Coronary artery (tissue), 2 donors: ENCODE data around the gene DBF4.
"Not testable (repeated sequence)": the region's sequence is repeated elsewhere in the genome, so short reads cannot be mapped to it uniquely, and the experiment has no call there.

Experiments
- DNase-seq: peaks from one replicate; pipeline ENCODE4 v3.0.0-alpha.2; 2017; ENCODE audit warnings: low spot score
- H3K27ac ChIP-seq, 2 donors: fragments of 200-600 bp; sonication (generic); one replicate each; pipeline ENCODE4 v1.5.1; 2016 to 2019
- H3K4me3 ChIP-seq: fragments of 200-600 bp; sonication (generic); 2 replicates; pipeline ENCODE4 v1.5.1; 2016; ENCODE audit warnings: mild to moderate bottlenecking, moderate library complexity
- TF ChIP-seq, protein P1 (sequence below): fragments of 200-600 bp; sonication (generic); IDR thresholded peaks from one replicate; pipeline ENCODE4 v1.5.1; 2019; ENCODE audit warnings: antibody characterized with exemption

DBF4 gene

GRCh38 chr7:87885018-87885417 is 8.7 kb downstream of the DBF4 start:
- no peak for DNase-seq
- no peak overlapping the region for H3K27ac ChIP-seq
- no peak overlapping the region for H3K4me3 ChIP-seq
- TF ChIP-seq, protein P1, sequence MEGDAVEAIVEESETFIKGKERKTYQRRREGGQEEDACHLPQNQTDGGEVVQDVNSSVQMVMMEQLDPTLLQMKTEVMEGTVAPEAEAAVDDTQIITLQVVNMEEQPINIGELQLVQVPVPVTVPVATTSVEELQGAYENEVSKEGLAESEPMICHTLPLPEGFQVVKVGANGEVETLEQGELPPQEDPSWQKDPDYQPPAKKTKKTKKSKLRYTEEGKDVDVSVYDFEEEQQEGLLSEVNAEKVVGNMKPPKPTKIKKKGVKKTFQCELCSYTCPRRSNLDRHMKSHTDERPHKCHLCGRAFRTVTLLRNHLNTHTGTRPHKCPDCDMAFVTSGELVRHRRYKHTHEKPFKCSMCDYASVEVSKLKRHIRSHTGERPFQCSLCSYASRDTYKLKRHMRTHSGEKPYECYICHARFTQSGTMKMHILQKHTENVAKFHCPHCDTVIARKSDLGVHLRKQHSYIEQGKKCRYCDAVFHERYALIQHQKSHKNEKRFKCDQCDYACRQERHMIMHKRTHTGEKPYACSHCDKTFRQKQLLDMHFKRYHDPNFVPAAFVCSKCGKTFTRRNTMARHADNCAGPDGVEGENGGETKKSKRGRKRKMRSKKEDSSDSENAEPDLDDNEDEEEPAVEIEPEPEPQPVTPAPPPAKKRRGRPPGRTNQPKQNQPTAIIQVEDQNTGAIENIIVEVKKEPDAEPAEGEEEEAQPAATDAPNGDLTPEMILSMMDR: no peak

- no peak overlapping the region for H3K27ac ChIP-seq
- TF ChIP-seq, protein P1: no peak
- no peak overlapping the region for H3K4me3 ChIP-seq
- DNase-seq: no peak
Observed at GRCh38 chr7:87886875-87887274, 10.6 kb downstream of the DBF4 start.

DNA sequence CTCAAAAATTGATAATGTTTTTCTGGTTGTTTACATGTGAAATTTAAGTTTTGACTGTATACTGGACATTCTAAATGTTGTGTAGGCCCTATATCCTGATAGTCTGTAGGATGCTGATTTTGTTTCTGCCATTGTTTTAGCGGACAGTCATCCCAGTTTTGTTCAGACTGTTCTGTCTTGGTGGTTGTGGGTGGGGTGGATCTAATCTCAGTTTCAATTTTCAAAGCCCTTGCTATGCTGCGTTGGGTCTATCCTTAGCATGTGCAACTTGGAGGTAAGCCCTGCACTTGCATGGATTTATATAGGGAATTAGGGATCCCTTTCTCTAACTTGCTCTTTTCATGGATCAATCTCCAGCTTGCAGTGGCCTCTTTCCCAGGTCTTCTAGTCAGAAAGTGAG is 19.1 kb downstream of the DBF4 start:
- H3K27ac ChIP-seq: no peak overlapping the region
- DNase-seq: no peak

GRCh38 chr7:87899255-87899654 is 23.0 kb downstream of the DBF4 start:
- TF ChIP-seq, protein P1: no peak
- no peak overlapping the region for H3K4me3 ChIP-seq
- DNase-seq: no peak
- no peak overlapping the region for H3K27ac ChIP-seq

More for the DNA sequence above, 19.1 kb downstream of the DBF4 start:
- TF ChIP-seq, protein P1: no peak
- H3K4me3 ChIP-seq: no peak overlapping the region

DNA sequence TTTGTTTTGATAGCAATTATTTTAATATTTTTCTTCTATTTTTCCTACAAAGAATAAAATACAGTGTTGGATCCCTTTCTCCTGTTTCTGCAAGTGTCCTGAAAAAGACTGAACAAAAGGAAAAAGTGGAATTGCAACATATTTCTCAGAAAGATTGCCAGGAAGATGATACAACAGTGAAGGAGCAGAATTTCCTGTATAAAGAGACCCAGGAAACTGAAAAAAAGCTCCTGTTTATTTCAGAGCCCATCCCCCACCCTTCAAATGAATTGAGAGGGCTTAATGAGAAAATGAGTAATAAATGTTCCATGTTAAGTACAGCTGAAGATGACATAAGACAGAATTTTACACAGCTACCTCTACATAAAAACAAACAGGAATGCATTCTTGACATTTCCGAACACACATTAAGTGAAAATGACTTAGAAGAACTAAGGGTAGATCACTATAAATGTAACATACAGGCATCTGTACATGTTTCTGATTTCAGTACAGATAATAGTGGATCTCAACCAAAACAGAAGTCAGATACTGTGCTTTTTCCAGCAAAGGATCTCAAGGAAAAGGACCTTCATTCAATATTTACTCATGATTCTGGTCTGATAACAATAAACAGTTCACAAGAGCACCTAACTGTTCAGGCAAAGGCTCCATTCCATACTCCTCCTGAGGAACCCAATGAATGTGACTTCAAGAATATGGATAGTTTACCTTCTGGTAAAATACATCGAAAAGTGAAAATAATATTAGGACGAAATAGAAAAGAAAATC is 31.0 kb downstream of the DBF4 start:
- not testable (repeated sequence) for H3K4me3 ChIP-seq, H3K27ac ChIP-seq, DNase-seq

- H3K4me3 ChIP-seq, DNase-seq, H3K27ac ChIP-seq: not testable (repeated sequence)
Observed at GRCh38 chr7:87908814-87909213, 32.5 kb downstream of the DBF4 start.

GRCh38 chr7:87912121-87912520 is 35.8 kb downstream of the DBF4 start:
- TF ChIP-seq, protein P1: no peak
- Histone ChIP-seq H3K27ac (no peak overlapping the region), H3K4me3 (no peak overlapping the region)
- DNase-seq: no peak

DNA sequence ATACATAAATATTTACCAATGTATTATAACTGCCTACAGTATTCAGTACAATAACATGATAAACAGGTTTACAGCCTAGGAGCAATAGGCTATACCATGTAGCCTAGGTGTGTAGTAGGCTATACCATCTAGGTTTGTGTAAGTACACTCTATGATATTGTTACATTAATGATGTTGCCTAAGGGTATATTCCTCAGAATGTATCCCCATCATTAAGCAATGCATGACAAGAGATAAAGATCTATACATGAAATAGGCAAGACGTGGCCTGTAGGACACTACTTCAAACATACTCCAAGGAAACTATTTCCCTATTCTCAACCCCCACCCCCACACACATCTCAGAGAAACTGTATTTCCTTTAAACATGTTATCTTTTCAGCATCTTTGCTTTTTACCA is 42.4 kb downstream of the DBF4 start:
- Histone ChIP-seq H3K4me3 (no peak overlapping the region), H3K27ac (no peak overlapping the region)
- DNase-seq: no peak
- TF ChIP-seq, protein P1: no peak
